HG03457 (cell line): ENCODE measurements around the gene FBN2.

Experiments used
- ATAC-seq: cut with Tn5 transposase; IDR thresholded peaks from one replicate; pipeline ENCODE4 v1.9.1; 2021; ENCODE audit warnings: moderate number of reproducible peaks; ENCODE audit not compliant: unreplicated experiment

The FBN2 gene

DNA sequence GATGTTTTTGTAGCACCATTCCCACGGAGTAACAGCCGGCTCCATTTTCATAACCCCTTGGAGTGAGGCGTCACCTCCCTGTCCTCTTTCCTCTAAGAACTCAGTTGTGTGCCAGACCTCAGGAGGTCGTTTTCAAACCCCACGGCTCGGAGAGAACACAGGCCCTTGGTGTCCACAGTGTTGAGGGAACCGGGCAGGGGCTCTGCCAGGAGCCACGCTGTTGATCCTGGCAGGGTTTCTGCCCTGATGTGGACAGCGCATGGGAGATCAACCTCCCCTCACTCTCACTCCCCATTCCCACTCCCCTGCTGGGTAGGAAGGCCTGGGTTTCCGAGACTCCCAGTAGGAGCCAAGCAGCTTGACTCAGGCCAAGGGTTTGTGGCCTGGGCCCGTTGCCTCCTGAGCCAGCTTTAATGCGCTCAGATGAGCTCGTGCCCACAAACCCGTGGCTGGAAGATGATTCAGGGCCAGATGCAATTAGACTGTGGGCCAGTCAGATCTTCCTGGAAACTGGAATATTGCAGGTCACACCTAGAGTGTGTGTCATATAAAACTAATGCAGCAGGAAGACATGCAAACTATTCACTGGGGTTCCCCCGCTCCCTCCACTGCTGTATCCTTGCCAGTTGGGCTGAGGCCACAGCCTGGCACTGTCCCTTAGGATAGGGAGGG lies 321.0 kb downstream of the FBN2 start:
- ATAC-seq = no peak

- ATAC-seq = no peak
These were observed 321.8 kb downstream of the FBN2 start for GRCh38 chr5:128216285-128216684.

DNA sequence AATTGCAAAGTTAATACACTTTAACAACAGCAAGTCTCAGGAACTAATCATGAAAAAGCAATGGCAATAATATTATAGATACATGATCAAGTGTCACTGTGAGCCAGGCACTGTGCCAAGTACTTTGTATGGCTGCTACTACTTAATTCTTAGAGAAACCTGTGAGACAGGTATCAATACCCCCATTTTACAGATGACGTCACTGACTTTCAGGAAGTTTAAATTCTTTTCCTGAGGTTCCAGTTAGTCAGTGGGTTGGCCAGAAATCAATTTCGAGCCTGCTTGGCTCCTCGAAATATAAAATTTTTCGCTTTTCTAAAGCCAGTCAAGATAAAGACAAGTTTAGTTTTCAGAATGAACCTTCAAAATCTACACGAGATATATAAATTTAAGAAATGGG lies 324.2 kb downstream of the FBN2 start:
- ATAC-seq = no peak

- ATAC-seq = no peak
These were observed 324.7 kb downstream of the FBN2 start for GRCh38 chr5:128213340-128213739.

DNA sequence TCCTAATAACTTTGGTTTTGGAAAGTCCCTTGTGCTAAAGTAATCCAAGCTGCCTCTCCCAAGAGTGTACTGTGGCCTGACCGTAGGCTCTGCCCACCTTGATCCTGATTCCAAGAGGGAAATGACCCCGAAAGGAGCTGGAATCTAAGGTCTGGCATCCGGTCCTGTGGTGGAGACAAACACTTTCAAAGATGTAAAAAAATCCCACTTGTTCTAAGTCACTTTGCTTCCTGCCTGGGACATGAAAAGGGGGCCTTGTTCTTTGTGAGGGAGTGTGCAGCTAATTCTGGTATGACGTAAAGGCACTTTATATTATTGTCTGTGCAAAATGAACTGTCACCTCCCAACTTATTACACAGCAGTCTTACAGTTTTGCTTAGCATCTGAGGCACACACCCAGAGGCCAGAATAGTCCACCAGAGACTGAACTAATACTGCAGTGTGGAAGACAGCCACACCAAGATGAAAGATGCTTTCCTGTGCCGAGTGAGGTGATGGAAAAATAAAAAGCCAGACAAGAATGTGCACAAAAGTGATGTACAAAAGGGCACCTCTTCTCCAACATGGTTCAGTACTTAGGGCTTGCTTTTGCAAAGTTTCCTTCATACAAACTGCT lies 325.7 kb downstream of the FBN2 start:
- ATAC-seq = no peak

DNA sequence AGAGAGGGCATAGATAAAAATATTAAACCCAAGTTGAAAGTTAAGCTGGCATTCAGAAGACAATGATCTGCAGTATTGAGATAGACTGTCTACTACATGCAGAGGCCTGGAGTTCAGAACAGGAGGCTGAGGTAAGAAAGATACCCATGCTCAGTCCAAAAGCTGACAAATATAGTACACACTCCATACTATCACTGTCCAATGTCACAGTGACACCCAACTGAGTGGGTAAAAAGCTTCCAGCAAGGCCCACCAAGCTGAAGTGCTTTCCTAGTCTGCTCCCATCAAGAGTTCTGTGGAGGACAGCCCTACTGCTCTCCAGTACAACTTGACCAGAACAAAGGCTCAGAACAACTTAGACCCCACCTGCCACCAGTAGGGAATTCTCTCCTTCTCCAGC lies 329.6 kb downstream of the FBN2 start:
- ATAC-seq = no peak
